ENCODE results near the gene ANKS4B. TPM values are rescaled to one million over a fixed set of nuclear protein-coding genes. Genes with fewer than 3 reads are reported as not detected.
A peak's percentile ranks its signal among the peaks of the same experiment; 100 is the strongest.

ANKS4B gene
- total and polyA plus RNA-seq, 4 donors = 5.7 to 13.6 (median 8.7) TPM

DNA sequence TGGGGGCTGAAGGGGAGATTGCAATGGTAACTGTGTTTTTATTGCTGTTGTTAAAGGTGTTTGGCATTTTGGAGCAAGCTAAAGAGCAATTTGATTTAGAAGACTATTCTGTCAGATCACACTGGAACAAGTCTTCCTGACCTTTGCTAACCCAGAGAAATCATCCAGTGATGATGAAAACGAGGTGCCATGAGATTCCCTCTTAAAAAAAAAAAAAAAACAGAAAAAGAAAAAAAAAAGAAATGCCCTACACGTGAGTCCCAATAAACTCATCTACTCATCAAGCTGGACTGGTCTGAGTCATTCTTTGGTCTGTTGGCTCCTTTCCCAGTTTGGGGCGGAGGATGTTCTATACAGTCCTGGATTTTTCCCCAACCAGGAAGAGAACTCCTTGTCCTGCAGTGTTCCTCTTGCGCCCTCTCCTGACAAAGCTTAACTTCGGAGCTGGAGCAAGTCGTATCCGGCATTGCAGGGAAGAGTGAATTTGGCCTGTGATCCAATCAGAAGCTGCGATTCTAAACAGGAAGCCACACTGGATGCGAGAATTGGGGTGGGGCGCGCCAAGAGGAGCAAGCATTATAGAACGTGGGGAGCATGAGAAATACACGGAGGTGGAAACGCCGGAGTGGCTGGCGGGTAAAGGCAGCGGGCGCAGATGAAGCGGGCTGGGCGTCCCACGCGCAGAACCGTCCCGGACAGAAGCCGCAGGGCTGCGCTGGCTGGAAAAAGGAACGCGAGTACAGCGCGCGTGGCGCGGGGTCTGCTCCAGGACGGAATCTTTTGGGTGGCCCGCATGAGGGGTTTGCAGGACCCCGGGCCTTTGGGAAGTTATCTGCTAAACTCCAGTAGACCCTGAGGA, 67.0 kb downstream of the ANKS4B start:
- H3K9ac ChIP-seq (ENCODE audit: low read depth in 1 of 2, low read length in 2 of 2) = no peak overlapping the region
- no peaks in the 10 kb centered on the region for H3K9me3 ChIP-seq (ENCODE audit: control insufficient read depth in 4 of 4, low read length in 3 of 4)
- no peaks in the 10 kb centered on the region for H3K27me3 ChIP-seq (ENCODE audit: control insufficient read depth in 4 of 4, insufficient read depth in 4 of 4, low read length in 3 of 4)
- DNase-seq (ENCODE audit: low spot score) = peak; percentile 79
- H3K36me3 ChIP-seq (ENCODE audit: control insufficient read depth in 4 of 4, insufficient read depth in 3 of 4, low read depth in 1 of 4, low read length in 3 of 4) = no peaks in the 10 kb centered on the region
- peaks cover 0 to 17% (median 11%) of the 10 kb centered on the region in 4 donors for H3K4me1 ChIP-seq (ENCODE audit: control insufficient read depth in 4 of 4, insufficient read depth in 4 of 4, low read length in 3 of 4)
- peak overlapping the region; percentile 25 to 76 for H3K27ac ChIP-seq (ENCODE audit: low read depth in 1 of 2, low read length in 2 of 2)
- TF ChIP-seq RXRA (IDR thresholded peaks at IDR 0.05) = peak; percentile 64 to 83
- peak; percentile 98 to 99 for TF ChIP-seq JUND (IDR thresholded peaks at IDR 0.05)
- TF ChIP-seq HNF4A (conservative IDR thresholded peaks at IDR 0.05) = peak; percentile 52 to 67
- TF ChIP-seq, protein P1, sequence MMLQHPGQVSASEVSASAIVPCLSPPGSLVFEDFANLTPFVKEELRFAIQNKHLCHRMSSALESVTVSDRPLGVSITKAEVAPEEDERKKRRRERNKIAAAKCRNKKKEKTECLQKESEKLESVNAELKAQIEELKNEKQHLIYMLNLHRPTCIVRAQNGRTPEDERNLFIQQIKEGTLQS (IDR thresholded peaks at IDR 0.05) = peak; percentile 88
- TF ChIP-seq FOXA1 (IDR thresholded peaks at IDR 0.05) = no peak
- TF ChIP-seq, protein P2, sequence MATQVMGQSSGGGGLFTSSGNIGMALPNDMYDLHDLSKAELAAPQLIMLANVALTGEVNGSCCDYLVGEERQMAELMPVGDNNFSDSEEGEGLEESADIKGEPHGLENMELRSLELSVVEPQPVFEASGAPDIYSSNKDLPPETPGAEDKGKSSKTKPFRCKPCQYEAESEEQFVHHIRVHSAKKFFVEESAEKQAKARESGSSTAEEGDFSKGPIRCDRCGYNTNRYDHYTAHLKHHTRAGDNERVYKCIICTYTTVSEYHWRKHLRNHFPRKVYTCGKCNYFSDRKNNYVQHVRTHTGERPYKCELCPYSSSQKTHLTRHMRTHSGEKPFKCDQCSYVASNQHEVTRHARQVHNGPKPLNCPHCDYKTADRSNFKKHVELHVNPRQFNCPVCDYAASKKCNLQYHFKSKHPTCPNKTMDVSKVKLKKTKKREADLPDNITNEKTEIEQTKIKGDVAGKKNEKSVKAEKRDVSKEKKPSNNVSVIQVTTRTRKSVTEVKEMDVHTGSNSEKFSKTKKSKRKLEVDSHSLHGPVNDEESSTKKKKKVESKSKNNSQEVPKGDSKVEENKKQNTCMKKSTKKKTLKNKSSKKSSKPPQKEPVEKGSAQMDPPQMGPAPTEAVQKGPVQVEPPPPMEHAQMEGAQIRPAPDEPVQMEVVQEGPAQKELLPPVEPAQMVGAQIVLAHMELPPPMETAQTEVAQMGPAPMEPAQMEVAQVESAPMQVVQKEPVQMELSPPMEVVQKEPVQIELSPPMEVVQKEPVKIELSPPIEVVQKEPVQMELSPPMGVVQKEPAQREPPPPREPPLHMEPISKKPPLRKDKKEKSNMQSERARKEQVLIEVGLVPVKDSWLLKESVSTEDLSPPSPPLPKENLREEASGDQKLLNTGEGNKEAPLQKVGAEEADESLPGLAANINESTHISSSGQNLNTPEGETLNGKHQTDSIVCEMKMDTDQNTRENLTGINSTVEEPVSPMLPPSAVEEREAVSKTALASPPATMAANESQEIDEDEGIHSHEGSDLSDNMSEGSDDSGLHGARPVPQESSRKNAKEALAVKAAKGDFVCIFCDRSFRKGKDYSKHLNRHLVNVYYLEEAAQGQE (IDR thresholded peaks at IDR 0.05) = no peak
- TF ChIP-seq, protein P3, sequence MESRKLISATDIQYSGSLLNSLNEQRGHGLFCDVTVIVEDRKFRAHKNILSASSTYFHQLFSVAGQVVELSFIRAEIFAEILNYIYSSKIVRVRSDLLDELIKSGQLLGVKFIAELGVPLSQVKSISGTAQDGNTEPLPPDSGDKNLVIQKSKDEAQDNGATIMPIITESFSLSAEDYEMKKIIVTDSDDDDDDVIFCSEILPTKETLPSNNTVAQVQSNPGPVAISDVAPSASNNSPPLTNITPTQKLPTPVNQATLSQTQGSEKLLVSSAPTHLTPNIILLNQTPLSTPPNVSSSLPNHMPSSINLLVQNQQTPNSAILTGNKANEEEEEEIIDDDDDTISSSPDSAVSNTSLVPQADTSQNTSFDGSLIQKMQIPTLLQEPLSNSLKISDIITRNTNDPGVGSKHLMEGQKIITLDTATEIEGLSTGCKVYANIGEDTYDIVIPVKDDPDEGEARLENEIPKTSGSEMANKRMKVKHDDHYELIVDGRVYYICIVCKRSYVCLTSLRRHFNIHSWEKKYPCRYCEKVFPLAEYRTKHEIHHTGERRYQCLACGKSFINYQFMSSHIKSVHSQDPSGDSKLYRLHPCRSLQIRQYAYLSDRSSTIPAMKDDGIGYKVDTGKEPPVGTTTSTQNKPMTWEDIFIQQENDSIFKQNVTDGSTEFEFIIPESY (IDR thresholded peaks at IDR 0.05) = peak; percentile 27
- peak; percentile 16 to 71 for TF ChIP-seq GABPA (IDR thresholded peaks at IDR 0.05 in 1 of 2, conservative IDR thresholded peaks at IDR 0.05 in 1 of 2)
- TF ChIP-seq, protein P4, sequence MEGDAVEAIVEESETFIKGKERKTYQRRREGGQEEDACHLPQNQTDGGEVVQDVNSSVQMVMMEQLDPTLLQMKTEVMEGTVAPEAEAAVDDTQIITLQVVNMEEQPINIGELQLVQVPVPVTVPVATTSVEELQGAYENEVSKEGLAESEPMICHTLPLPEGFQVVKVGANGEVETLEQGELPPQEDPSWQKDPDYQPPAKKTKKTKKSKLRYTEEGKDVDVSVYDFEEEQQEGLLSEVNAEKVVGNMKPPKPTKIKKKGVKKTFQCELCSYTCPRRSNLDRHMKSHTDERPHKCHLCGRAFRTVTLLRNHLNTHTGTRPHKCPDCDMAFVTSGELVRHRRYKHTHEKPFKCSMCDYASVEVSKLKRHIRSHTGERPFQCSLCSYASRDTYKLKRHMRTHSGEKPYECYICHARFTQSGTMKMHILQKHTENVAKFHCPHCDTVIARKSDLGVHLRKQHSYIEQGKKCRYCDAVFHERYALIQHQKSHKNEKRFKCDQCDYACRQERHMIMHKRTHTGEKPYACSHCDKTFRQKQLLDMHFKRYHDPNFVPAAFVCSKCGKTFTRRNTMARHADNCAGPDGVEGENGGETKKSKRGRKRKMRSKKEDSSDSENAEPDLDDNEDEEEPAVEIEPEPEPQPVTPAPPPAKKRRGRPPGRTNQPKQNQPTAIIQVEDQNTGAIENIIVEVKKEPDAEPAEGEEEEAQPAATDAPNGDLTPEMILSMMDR (IDR thresholded peaks at IDR 0.05; ENCODE audit: low read depth, low read length, missing input control) = peak; percentile 94
- peak in 1 of 2 donors; percentile 42 for TF ChIP-seq EGR1 (IDR thresholded peaks at IDR 0.05; ENCODE audit: low read depth in 2 of 2)
- TF ChIP-seq RAD21 (IDR thresholded peaks at IDR 0.05) = peak; percentile 99 to 100
- TF ChIP-seq SP1 (IDR thresholded peaks at IDR 0.05) = peak; percentile 81
- peak; percentile 46 for TF ChIP-seq TAF1 (conservative IDR thresholded peaks at IDR 0.05)
- peak; percentile 47 for TF ChIP-seq NR2F2 (IDR thresholded peaks at IDR 0.05)
- TF ChIP-seq, protein P5, sequence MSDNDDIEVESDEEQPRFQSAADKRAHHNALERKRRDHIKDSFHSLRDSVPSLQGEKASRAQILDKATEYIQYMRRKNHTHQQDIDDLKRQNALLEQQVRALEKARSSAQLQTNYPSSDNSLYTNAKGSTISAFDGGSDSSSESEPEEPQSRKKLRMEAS (IDR thresholded peaks at IDR 0.05) = peak; percentile 38
- TF ChIP-seq YY1 (IDR thresholded peaks at IDR 0.05) = peak; percentile 76
- TF ChIP-seq HNF4G (IDR thresholded peaks at IDR 0.05) = peak; percentile 28
- TF ChIP-seq FOXA2 (IDR thresholded peaks at IDR 0.05) = no peak
- under 1% methylated on average over 36 of the region's 36 CpGs for WGBS
- H3K4me3 ChIP-seq (ENCODE audit: low read depth in 1 of 3, low read length in 3 of 3) = peak overlapping the region; percentile 75 to 87 (median 78)
